ENCODE data around the gene CHRNE.

Gene CHRNE

DNA sequence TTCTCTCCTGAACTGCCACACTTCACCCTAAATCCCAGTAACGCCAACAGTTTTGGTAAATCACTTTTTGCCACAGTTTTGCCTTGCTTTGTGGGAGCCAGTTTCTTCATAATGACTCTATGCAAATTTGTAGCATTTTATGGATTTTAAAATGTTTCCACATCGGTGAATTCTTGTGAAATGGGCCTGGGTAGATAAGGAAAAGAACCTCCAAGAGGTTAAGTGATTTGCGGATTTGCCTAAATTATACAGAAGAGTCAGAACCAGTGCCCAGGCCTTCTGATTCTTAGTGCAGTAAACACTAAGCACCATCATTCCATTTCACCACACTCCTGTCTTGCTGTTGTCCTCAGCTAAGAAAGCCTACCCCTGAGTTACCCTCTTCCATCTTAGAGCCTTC lies 51.8 kb downstream of the CHRNE start:
- H3K4me1 ChIP-seq (ENCODE audit: control insufficient read depth, low read length), result no peaks in the 10 kb centered on the region
- peaks cover 47% of the 10 kb centered on the region for H3K79me2 ChIP-seq (ENCODE audit: control insufficient read depth, low read length)

DNA sequence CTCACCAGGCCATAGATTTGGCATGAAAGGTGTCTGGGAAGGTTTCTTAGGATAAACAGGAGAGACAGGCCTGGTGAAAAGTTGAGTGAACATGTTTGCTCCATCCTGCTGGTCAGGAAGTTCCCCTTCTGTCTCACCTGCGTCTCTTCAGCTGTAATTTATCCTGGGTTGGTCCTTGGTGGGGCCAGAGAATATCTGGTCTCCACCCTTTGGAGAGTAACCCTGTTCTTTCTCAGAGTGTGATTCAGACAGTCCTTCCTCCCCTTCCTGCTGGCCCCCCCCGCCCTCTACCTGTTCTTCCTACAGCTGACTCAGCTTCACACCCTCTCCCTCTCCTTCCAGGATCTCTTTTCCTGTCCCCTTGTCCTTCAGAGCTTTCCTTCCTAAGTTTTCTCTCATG lies 52.7 kb downstream of the CHRNE start:
- Histone ChIP-seq H3K36me3 (ENCODE audit: control insufficient read depth, low read length) (no peaks in the 10 kb centered on the region), H3K27ac (ENCODE audit: low read depth, low read length) (no peak overlapping the region), H4K20me1 (ENCODE audit: control insufficient read depth, insufficient read depth, low read depth, low read length) (peaks cover 8% of the 10 kb centered on the region; the same call in 1 of the 2 replicates), H3F3A (ENCODE audit: control insufficient read depth, insufficient read depth) (no peaks in the 10 kb centered on the region), H3K79me2 (ENCODE audit: control insufficient read depth, low read length) (peaks cover 55% of the 10 kb centered on the region), H3K9me2 (replicated peaks; ENCODE audit: control insufficient read depth, low read length) (no peaks in the 10 kb centered on the region), H3K4me2 (ENCODE audit: low read length) (no peak overlapping the region), H3K4me1 (ENCODE audit: control insufficient read depth, low read length) (no peaks in the 10 kb centered on the region), H3K27me3 (ENCODE audit: control insufficient read depth, low read length) (no peaks in the 10 kb centered on the region), H3K4me3 (ENCODE audit: low read length) (no peak overlapping the region), H3K9me3 (ENCODE audit: control insufficient read depth, insufficient read depth, low read length) (no peaks in the 10 kb centered on the region)
- TF ChIP-seq, protein P1, sequence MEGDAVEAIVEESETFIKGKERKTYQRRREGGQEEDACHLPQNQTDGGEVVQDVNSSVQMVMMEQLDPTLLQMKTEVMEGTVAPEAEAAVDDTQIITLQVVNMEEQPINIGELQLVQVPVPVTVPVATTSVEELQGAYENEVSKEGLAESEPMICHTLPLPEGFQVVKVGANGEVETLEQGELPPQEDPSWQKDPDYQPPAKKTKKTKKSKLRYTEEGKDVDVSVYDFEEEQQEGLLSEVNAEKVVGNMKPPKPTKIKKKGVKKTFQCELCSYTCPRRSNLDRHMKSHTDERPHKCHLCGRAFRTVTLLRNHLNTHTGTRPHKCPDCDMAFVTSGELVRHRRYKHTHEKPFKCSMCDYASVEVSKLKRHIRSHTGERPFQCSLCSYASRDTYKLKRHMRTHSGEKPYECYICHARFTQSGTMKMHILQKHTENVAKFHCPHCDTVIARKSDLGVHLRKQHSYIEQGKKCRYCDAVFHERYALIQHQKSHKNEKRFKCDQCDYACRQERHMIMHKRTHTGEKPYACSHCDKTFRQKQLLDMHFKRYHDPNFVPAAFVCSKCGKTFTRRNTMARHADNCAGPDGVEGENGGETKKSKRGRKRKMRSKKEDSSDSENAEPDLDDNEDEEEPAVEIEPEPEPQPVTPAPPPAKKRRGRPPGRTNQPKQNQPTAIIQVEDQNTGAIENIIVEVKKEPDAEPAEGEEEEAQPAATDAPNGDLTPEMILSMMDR (IDR thresholded peaks at IDR 0.05; ENCODE audit: low read depth, low read length, poor library complexity, severe bottlenecking), result no peak
- TF ChIP-seq EZH2phosphoT487 (IDR thresholded peaks at IDR 0.05; ENCODE audit: borderline replicate concordance, low read length), result no peak

More for the DNA sequence above, 51.8 kb downstream of the CHRNE start:
- no peaks in the 10 kb centered on the region for H3K27me3 ChIP-seq (ENCODE audit: control insufficient read depth, low read length)
- TF ChIP-seq, protein P1 (IDR thresholded peaks at IDR 0.05; ENCODE audit: low read depth, low read length, poor library complexity, severe bottlenecking), result no peak
- TF ChIP-seq EZH2phosphoT487 (IDR thresholded peaks at IDR 0.05; ENCODE audit: borderline replicate concordance, low read length), result no peak
- no peaks in the 10 kb centered on the region for H3K9me2 ChIP-seq (replicated peaks; ENCODE audit: control insufficient read depth, low read length)
- no peak overlapping the region for H3K4me3 ChIP-seq (ENCODE audit: low read length)
- H3K9me3 ChIP-seq (ENCODE audit: control insufficient read depth, insufficient read depth, low read length), result no peaks in the 10 kb centered on the region
- peaks cover 8% of the 10 kb centered on the region; the same call in 1 of the 2 replicates for H4K20me1 ChIP-seq (ENCODE audit: control insufficient read depth, insufficient read depth, low read depth, low read length)
- no peaks in the 10 kb centered on the region for H3F3A ChIP-seq (ENCODE audit: control insufficient read depth, insufficient read depth)
- H3K36me3 ChIP-seq (ENCODE audit: control insufficient read depth, low read length), result no peaks in the 10 kb centered on the region
- no peak overlapping the region for H3K27ac ChIP-seq (ENCODE audit: low read depth, low read length)
- H3K4me2 ChIP-seq (ENCODE audit: low read length), result no peak overlapping the region

DNA sequence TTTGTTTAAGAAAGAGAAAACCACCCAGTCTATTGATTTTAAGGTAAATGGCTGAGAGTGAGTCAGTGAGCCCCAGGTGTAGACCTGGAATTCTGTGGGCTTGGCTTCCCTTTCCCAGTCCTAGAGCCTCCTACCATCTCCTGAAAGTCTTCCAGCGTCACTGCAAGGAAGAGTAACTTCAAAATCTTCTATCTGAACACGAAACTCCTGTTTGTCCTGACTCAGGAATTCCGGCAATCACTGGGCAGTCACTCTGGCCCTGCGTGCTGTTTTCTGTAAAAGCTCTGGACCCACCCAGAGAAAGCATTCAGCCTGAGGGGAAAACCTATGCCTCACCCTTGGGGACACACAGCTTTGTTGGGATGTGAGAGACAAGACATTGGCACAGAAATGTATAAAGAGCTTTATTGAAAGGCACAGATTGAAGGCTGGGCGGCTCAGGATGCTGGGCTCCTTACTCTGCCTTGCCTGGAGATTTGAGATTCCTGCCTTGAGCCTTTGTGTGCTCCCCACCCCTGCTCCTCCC lies 53.8 kb downstream of the CHRNE start:
- H3K27me3 ChIP-seq (ENCODE audit: control insufficient read depth, low read length), result no peaks in the 10 kb centered on the region
- no peak overlapping the region for H3K4me2 ChIP-seq (ENCODE audit: low read length)
- peaks cover 66% of the 10 kb centered on the region for H3K79me2 ChIP-seq (ENCODE audit: control insufficient read depth, low read length)
- no peak overlapping the region for H3K27ac ChIP-seq (ENCODE audit: low read depth, low read length)
- H3K9me2 ChIP-seq (replicated peaks; ENCODE audit: control insufficient read depth, low read length), result no peaks in the 10 kb centered on the region
- no peaks in the 10 kb centered on the region for H3K4me1 ChIP-seq (ENCODE audit: control insufficient read depth, low read length)
- H3K36me3 ChIP-seq (ENCODE audit: control insufficient read depth, low read length), result no peaks in the 10 kb centered on the region
- no peaks in the 10 kb centered on the region for H3K9me3 ChIP-seq (ENCODE audit: control insufficient read depth, insufficient read depth, low read length)
- H3F3A ChIP-seq (ENCODE audit: control insufficient read depth, insufficient read depth), result no peaks in the 10 kb centered on the region
- TF ChIP-seq, protein P1 (IDR thresholded peaks at IDR 0.05; ENCODE audit: low read depth, low read length, poor library complexity, severe bottlenecking), result no peak
- peaks cover 12% of the 10 kb centered on the region; the same call in 1 of the 2 replicates for H4K20me1 ChIP-seq (ENCODE audit: control insufficient read depth, insufficient read depth, low read depth, low read length)
- H3K4me3 ChIP-seq (ENCODE audit: low read length), result no peak overlapping the region

Data from DOHH2 (cell line).